HG02571 (cell line): ENCODE data around the gene BTN2A1.

Source experiments
- ATAC-seq: cut with Tn5 transposase; IDR thresholded peaks from one replicate; pipeline ENCODE4 v1.9.1; 2021; ENCODE audit warnings: mild to moderate bottlenecking, moderate library complexity; ENCODE audit not compliant: unreplicated experiment

Gene BTN2A1

DNA sequence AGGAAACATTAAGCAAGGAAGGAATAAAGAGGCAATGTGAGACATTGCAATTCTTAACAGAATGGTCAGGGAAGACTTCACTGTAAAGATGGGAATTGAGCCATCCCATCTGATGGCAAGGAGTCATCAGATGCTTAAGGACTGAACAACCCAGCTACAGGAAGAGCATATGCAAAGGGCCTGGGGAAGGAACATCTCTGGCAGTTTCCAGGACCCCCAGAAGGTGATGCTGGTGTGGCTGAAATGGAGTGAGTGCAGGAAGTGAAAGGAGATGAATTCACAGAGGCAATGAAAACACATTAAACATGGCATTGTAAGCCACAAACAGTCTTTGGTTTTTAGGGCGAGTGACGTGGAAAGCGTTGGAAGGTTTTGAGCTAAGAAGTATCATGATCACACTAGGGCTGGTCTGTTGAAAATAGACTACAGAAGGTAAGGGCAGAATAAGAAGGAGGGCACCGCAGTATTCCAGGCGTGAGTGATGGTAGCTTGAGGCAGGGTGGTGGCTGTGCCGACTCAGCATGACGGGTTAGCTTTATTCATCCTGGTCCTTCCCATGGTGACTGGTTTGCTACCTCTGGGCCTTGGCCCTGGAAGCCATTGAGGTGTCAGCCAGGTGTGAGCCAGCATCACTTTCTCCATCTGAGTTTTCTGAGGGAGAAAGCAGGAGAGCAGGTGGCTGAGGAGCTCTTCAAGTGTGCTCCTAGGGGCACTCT lies 6.8 kb downstream of the BTN2A1 start:
- no peak for ATAC-seq

DNA sequence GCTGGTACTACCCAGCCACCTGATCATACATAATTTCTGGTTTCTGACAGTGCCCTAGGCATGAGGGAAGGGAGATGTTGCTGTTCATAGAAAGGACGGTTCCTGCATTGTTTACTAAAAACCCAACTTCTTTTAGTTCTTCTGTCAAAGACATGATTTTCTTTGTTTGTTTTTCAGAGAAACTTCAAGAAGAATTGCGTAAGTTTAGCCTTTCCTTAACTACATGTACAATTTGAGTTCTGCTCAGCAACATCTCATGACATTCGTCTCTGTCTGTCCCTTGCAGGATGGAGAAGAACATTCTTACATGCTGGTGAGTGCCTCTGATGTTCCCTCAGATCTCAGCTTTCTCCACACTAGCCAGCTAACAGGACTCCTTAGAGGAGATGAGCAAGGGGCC lies 8.0 kb downstream of the BTN2A1 start:
- no peak for ATAC-seq

GRCh38 chr6:26468829-26469228 lies 11.1 kb downstream of the BTN2A1 start:
- no peak for ATAC-seq

DNA sequence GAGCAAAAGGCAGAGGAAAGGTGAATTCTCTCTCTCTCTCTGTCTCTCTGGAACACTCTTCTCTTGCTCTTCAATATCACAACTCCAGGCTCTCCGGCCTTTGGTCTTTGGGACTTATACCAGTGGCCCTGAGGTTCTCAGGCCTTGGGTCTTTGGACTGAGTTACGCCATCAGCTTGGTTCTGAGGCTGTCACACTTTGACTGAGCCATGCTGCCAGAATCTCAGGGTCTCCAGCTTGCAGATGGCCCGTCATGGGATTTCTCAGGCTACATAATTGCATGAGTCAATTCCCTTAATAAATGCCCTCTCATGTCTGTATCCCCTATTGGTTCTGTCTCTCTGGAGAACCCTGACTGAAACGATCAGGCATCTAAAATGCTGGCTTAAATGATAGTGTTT lies 12.9 kb downstream of the BTN2A1 start:
- ATAC-seq, result no peak

- ATAC-seq, result no peak
Measured at GRCh38 chr6:26471970-26472369, 14.2 kb downstream of the BTN2A1 start.

DNA sequence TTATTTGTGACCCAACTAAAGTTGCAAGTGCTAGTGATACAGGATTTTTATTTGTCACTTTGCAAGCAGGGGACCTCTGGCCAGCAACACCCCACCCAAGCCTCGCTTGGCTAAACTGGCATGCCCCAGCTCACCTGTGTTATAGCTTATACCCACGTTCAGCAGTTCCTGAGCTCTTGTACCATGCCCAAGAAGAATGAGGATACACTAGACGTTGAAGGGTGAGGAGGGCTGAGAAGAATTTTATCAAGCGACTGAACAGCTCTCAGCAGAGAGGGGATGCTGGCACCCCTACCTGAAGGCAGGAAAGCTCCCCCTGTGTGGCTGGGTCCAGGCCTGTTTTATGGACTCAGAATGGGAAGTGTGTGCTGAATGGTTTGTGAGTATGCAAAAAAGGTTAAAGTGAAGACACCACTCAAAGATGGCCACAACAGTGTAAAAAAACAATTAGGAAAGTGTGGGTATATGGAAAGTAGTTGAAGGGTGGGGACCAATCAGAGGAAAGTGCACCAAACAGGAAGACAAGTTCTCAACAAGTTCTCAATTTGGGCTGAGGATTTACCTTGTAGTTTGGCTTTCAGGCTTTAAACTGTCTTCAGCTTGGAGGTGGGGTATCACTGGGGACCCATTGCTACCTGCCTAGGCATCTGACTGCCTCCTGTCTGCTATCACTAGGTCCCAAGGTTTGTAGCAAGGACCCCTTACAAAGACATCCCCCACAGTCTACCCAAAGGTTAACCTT lies 15.0 kb downstream of the BTN2A1 start:
- ATAC-seq, result no peak

DNA sequence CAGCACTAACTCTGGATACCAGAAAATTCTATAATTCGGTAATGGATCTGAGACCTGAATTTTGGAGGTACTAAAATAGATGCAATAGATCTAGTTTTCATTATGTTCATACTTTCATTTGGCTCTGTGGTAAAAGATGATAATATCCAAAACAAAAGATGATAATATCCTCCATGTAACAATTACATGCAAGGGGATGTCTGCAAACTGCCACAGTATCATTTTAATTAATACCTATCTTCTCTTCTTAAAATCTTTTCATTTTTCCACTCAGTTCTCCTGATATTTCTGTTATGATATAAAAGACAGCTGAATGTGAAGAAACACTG lies 15.6 kb downstream of the BTN2A1 start:
- ATAC-seq, result no peak

GRCh38 chr6:26473758-26474438 lies 16.1 kb downstream of the BTN2A1 start:
- ATAC-seq, result peak; percentile 91

- ATAC-seq, result no peak
Measured at GRCh38 chr6:26474439-26474881, 16.7 kb downstream of the BTN2A1 start.

DNA sequence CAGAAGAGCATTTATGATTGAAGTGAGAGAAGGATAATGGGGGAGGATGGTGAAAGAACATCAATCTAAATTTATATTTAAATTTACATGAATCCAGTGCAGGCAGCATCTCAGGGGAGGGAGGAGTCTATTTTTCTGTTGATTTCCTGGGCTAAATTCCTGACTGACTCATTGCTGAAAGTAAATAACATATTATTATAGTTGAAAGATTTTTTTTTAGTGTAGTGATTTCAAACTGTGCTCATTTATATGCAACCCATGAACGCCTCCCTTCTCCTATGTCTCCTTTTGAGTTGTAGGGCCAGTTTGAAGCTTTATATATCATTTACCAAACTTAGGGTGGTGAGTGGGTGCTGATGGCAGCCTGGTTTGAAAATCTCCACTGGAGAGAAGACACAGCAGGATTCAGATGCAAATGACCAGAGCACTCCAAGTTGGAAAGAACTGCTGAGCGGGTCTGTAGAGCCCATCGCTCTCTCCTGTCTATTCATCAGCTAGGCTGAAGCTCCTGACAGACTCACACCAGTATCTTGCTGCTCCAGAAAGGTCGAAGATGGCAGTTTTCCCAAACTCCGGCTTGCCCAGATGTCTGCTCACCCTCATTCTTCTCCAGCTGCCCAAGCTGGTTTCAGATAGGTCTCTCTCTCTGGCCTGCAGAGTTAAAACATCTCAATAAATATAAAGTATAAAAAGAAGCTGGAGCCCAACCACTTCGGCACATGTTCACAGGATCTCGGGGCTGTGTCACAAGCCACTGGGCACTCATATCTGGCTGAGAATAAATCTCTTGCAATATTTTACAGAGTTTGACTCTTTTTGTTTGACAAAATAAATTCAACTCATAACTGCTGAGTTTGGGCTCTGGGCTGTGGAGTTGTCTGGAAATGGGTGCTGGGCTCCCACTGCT lies 18.3 kb downstream of the BTN2A1 start:
- no peak for ATAC-seq

DNA sequence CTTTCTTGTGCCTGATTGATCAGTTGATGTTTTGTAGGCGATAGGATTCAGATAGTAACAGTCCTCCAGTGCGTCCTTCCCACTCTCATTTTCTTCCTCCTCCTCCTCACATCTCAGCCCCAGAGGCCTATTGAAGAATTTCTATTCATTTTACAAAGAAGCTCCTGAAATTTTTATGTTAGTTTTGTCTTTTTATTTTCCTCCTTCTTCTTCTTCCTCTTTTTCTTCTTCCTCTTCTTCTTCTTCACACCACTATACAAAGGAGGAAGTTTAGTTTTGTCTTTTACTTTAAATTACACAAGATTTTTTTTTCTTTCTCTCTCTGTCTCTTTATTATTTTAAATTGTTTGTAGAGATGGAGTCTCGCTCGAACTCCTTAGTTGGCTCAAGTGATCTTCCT lies 19.1 kb downstream of the BTN2A1 start:
- ATAC-seq, result no peak

GRCh38 chr6:26477426-26477825 lies 19.7 kb downstream of the BTN2A1 start:
- no peak for ATAC-seq

- no peak for ATAC-seq
Measured at GRCh38 chr6:26478100-26478984, 20.6 kb downstream of the BTN2A1 start.

DNA sequence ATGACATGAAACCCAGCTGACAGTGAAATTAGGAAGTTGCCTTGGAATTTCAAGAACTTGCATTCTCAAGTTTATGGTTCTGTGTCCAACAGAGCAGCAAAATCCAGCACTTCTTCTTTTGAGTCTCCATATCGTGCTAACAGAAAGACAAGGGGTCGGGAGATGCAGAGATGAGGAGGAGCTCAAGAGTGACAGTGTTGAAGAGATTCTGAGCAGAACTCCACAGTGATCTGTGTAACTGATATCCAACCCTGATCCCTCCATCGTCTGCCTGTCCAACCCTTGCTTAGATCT lies 21.2 kb downstream of the BTN2A1 start:
- ATAC-seq, result no peak

- ATAC-seq, result no peak
Measured at GRCh38 chr6:26482338-26482737, 24.6 kb downstream of the BTN2A1 start.

- no peak for ATAC-seq
Measured at GRCh38 chr6:26483727-26484126, 26.0 kb downstream of the BTN2A1 start.

GRCh38 chr6:26484161-26484560 lies 26.4 kb downstream of the BTN2A1 start:
- ATAC-seq, result no peak

GRCh38 chr6:26485112-26485780 lies 27.5 kb downstream of the BTN2A1 start:
- no peak for ATAC-seq

DNA sequence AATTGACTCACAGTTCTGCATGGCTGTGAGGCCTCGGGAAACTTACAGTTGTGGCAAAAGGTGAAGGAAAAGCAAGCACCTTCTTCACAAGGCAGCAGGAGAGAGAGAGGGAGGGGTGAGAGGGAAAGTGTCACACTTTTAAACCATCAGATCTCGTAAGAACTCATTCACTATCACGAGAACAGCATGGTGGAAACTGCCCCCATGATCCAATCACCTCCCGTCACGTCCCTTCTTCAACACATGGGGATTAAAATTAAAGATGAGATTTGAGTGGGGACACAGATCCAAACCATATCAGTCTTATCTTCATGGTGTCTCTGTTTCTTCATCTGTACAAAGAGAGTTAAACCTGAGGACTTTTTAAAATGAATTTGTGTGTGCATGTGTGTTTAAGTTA lies 28.6 kb downstream of the BTN2A1 start:
- no peak for ATAC-seq

DNA sequence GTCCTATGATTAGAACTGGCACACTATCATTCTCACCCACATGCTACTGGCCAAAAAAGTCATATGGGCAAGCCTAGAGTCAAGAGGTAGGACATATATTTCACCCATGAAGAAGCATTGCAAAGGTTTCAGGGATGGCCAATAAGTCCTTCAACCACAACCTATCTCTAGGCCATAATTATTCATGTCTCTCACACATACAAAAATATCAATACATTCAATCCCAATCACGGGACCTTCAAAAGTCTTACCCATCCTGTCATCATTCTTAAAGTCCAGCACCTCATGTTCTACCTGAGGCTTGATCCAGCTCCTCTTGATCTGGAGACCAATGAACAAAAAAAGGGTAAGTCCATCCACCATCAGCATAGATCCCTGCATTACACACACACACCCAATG lies 29.7 kb downstream of the BTN2A1 start:
- no peak for ATAC-seq
